Measurements from ENCODE around the gene KCNJ1.

KCNJ1 gene

DNA sequence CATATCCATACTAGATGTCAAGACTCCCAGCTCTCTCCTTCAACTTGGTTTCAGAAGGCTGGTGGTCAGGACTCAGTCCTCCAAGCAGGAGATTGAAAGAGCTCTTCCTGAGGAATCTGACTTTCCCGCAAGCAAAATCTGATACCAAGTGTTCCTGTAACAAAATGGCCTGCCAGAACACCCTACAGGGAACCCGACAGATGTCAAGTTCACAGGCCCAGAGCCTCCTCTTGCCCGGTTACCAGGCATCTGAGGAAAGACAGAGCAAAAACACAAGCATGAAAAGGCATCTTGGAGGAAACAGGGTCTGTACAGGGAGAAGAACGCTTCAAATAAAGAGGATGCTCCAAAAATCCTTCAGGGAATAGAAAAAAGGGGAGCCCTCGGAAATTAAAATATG, 15.4 kb upstream of the KCNJ1 start:
- DNase-seq (ENCODE audit: low spot score): no peak

DNA sequence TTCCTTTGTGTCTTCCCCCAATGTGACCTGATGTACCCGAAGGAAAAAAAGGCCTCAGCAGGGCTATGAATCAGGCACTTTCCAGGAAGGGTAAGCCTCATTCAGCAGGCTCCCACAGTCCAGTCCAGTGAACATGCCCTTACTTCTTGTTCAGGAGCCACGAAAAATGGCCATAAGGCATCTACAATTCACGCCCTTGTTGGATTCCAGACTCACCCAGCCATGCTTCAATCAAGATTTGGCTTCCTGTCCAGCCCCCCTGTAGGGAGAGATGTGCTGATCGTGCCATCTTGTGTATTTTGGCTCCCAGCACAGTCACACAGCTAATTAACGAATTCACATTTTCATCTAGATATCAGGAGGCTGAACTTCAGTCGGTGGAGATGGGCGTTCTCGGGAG, 14.1 kb upstream of the KCNJ1 start:
- DNase-seq (ENCODE audit: low spot score): no peak

DNA sequence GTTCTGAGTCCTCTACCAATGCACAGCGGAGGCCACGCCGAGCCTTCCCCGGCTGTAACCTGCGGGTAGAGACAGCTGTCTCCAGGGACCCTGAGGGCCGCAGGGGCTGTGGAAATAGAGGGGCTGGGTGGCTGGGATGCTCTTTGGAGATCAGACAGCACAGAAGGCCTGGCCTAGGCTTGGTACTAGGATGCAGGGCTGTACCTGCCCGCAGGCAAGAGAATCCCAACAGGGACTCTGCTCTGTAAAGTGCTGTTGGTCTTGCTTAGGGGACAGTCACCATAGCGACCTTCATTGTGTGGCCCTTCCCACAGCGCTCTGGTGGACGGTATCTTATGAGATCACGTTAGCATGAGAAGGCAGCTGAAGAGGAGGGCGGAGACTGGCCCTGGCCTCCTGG, 12.7 kb upstream of the KCNJ1 start:
- no peak for DNase-seq (ENCODE audit: low spot score)

DNA sequence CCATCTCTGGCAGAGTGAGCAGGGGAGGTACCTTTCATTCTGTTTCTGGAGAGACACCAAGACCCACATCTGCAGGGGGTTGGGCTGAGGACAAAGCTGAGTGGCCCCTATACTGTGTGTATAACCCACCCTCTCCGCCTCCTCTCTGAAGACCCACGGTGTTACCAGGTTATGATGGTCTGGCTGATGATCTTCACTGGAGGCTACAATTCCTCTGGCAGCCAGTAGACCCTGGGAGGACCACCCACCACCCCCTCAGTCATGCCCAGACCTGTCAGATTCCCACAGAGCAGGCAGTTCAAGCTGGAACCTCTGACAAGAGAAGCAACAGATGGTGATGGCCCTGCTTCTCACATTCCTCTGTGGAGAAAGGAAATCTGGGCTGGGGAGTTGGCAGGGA, 11.4 kb upstream of the KCNJ1 start:
- DNase-seq (ENCODE audit: low spot score): no peak

DNA sequence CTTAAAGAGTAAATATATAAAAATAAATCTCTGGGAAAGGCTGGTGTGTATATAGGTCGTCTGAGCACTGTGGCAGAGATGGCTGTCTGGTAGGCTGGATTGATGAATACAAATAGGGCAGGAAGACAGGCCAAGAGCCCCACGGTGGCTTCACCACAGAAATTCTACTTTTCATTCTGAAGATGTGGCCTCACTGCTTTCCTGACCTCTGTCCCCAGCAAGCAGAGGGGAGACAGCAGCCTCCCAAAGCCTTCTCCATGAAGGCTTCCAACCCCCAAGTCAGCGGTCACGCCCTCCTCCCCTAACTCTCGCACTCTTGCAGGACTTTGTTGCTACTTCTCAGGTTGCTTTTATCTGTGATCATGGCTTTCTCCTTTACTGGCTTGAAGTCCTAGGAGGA, 10.6 kb upstream of the KCNJ1 start:
- DNase-seq (ENCODE audit: low spot score): no peak

DNA sequence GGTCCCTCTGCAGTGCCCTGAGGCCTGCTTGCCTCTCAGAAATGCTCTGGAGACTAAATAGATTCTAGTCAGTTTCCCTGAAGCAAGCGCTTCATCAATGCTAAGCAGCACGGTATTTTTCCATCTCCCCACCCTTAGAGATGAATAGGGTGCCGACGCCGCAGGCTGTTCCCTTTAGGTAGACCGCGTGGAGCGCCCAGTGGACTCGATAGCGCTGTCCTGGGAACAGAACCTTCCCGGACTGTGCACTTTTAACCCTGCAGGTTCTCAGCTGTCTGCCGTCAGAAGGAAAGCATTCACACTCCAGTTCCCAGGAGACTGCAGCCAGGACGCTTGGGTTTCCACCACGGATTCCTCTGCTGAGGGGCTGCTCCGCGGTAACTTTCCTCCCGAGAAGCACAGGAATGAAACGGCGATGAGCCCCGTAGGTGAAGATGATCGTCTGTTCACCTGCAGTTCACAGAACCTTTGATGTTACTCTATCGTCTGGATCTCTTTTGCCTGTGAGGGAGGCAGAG, 9.1 kb upstream of the KCNJ1 start:
- DNase-seq (ENCODE audit: low spot score): no peak

DNA sequence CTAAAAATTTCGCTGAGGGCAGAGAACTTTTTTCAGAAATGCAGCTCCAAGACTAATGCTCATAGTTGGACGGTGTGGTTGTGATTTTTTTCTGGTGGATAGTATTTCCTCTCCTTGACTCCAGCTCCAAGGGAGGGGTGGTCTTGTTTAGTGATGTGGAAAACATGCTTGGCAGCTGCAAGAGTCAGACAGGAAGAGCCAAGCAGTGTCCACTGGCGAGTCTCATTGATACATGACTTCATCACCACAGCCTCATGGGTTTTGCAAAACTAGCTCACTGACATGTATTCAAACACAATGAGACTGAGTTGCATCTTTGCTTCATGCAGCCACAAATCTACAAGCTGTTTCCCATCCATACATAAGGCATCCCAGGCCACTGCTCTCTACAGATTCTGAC, 7.3 kb upstream of the KCNJ1 start:
- DNase-seq (ENCODE audit: low spot score): no peak

DNA sequence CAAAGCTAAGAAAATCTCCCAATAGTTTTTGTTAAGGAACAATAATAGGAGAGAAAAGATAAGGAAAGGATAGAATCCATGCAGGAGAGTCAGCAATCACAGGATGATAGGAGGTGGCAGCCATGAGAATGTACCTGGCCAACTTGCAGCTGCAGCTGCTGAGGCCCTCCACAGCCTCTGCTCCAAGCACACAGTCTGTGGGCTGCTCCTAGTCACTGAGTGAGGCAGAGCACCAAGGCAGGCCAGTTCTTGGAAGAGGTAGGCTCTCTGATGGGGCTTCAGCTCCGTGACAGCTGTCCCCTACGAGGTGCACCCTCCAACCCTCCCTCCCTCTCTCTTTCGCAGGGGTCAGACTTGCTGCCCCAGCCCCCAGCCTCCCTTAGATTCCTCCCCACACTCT, 5.5 kb upstream of the KCNJ1 start:
- no peak for DNase-seq (ENCODE audit: low spot score)

DNA sequence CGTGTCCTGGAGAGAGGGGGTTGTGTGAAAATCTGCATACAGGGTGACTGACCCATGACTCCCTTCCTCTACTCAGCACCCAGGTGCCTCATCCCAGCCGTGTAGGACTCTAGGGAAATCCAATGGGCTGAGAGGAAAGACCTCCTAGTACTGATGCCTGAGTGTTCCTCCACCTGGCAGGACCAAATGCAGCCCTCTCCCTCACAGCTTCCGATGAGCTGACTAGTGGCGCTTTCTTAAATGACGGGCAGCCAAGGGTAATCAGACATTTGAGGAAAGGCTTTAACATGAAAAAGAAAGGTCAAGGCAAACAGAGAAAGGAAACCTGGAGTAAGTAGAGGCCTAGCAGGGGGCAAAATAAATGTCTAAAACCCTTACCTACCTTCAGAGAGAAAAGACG, 5.0 kb upstream of the KCNJ1 start:
- DNase-seq (ENCODE audit: low spot score): no peak

DNA sequence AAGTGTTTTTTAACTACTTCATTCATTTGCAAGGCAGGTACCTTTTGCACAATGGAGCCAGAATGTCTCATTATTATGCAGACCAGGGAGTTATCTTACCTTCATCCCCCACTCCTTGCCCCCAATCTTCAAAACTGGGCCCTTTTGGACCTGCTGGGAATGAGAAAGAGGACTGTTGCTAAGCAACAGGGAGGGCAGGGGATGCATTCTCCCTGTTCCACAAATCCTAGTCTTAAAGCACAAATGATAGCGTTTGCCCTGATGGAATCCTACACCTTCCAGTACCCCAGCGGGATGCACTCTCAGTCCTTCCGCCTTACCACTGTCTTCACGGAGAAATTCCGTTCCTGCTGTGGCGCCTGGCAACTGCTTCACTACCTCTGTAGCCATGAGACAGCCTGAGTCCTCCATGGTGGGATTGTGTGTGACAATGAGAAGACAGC, 4.1 kb upstream of the KCNJ1 start:
- DNase-seq (ENCODE audit: low spot score): no peak

DNA sequence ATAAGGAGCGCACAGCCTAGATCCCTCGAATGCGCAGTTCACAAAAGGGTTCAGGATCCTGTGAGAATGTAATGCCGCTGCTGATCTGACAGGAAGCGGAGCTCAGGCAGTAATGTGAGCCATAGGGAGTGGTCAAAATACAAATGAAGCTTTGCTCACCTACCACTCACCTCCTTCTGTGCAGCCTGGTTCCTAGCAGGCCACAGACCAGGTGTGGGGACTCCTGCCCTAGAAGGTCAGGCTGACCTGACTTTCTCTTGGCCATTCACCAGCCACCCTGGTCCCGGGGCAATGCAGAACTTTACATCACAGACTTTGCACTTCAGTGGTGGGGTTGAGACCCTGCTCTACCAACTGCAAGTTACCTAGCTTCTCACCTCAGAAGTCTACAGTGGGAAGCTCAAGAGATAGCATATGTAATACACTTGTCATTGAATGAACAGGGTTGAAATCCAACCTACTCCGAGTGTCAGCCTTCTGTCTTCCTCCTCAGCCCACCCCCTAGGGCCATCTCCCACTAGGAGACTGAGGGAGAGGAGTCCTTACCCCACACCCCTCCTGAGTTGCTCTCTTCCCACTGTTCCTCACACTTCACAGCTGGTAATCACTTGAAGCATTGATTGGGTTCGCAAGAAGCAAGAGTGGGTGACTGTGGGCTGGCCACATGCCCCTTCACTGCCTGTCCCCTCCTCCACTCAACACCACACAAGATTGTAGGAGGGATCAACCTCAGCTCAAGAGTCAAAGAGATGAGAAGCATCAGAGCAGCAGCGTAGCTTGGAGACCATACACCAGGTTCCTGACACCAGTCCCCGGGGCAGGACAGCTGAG, 2.0 kb upstream of the KCNJ1 start:
- no peak for DNase-seq (ENCODE audit: low spot score)

DNA sequence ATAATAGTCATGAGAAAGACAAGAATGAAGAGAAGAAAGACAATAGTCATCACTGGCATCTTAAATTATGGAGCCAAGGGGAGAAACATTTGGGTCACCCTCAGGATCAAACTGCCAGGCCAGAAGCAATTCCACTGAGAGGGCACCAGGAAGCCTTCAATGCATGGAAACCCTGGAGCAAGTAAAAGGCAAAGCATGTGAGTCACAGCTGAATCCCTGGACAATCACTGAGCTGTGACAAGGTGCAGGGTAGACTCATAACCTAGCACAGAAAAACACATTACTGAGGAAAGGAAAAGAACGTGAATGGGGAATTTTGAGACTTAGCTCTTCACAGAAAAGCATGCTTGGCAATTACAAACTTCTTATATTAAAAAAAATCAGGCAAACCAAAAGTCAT, 1.6 kb downstream of the KCNJ1 start:
- no peak for DNase-seq (ENCODE audit: low spot score)

DNA sequence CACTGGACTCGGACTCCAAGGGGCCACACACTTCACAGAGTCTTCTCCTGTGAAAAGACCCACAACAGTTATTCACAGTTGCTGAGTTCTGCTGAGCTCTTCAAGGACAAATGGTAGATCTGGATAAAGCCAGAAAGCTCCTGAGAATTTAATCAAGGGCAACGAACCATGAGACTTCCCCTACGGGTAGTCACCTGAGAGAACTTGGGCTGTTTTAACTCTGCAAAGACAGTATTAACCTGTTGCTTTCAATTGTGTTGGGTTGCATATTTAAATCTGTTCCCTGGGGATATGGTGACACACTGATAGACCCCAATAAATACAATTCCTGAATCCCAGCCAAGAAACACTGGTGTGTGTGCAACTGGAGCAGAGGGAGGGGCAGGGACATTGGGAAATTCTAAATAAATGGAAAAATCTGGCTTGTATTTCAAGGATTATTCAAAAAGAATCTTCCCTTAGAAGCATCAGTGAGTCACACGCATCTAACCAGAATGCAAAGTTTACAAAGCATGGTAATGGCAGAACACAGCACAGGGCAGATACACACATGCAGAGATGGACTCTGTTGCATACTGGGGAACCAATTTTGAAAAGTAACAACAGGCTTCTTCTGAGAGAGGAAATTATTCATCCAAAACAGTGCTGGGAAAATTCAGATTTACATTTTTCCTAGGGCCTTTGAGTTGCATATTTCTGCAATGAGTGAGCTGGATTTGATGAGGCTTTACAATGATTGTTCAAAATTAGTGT, 4.0 kb downstream of the KCNJ1 start:
- no peak for DNase-seq (ENCODE audit: low spot score)

DNA sequence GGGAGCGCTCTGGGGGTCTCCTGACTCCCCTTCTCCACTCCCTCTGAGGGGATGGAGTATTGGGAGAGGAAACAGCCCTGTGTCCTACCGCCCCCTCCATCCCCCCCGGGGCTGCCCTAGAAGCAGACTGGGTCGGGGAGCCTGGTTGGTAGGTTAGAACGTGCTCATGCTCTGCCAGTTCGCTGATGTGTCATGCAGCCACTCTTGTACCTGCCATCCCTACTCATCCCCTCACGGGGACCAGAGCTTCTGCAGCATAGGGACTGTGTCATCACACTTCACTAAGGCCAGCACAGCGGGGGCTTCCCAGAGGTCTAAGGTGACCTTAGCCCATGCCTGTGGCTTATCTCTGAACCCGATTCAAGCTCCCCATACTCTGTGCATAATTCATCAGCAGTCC, 4.7 kb downstream of the KCNJ1 start:
- DNase-seq (ENCODE audit: low spot score): no peak

DNA sequence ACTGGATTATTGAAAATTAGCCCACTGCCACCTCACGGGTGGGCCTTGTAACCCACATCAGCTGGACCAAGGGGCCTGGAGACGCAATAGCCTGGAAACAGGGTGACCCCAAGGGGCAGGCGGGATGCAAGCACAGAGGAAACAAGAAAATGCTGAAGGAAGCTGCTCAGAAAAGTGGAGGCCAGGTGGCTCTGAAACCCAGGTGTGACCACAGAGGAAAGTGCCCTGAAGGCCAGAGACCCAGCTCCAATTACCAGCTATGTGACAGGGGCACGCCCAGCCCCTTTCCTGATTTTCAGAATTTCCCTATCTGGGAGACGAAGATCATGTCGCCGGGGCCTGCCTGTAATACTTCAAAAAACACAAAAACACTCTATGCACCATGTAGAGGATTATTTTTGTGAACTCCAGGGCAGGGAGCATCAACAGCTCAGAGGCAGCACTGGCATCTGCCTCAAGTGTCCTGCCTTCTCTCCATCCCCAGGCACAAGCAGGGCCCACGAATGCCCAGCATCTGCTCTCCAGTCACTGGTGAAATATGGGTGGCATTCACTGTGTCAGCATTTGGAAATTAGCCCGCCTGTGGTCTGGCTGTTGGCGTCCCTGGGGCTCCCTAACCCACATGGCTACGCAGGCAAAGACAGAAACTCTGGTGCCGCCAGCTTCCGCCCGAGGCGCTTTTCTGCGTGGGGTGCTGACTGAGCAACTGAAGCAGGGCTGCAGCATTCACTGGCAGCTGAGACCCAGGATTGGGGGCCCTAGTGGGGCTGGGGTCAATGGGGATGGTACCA, 6.3 kb downstream of the KCNJ1 start:
- DNase-seq (ENCODE audit: low spot score): no peak

DNA sequence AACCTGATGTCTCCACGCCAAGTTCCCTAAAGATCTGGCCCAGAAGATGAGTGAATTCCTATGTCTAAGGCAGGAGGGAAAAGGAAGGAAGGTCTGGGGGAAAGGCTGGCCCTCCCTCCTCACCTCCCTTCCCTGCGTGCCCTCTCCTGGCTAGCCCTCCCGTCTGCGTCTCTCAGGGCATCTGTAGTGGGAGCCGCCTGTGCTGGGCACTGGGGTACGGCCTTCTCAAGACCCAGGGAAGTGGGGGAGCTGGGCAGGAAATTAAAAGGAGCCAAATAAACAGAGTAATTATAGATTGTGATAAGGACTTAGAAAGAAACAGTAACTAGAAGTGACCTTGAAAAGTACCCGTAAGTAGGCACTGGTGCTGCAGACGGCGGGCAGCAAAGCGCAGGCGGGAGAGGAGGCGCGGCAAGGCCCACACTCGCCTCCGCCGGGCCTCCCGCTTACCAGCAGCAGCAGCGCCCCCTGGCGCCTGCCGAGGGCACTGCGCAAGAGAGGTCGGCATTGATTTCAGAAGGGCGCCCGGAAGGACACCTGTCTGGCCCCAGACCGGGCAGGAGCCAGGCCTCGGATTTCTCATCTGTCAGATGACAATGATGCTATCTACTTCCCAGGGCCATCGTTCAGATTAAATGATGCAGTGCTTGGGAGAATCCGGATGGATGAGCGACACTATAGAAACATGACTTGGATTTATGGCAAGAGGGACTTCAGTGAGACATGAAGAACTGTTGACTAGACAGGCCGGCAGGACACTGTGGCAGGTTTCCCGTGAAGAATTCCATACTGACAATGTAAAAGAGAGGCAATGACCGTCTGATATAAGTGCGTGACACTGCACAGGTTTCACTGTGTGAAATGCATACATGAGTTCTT, 7.3 kb downstream of the KCNJ1 start:
- peak; percentile 87 for DNase-seq (ENCODE audit: low spot score)

DNA sequence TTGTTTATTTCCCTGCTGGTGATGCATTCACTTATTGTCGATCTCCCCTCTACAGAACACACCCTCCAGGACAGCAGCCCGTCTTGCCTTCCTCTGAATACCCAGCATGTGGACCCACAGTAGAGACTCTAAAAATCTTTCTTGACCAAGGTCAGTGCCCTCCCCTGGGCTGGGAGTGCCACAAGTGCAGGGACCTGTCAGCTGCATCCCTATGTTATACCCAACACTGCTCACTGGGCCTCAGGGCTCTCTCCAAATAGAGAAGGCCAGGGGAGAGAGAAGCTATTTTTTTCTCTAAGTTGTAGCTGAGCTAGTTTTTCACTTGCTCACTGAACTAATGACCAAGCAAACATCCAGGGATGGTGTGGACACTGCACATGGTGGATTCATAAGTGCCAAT, 9.8 kb downstream of the KCNJ1 start:
- no peak for DNase-seq (ENCODE audit: low spot score)

DNA sequence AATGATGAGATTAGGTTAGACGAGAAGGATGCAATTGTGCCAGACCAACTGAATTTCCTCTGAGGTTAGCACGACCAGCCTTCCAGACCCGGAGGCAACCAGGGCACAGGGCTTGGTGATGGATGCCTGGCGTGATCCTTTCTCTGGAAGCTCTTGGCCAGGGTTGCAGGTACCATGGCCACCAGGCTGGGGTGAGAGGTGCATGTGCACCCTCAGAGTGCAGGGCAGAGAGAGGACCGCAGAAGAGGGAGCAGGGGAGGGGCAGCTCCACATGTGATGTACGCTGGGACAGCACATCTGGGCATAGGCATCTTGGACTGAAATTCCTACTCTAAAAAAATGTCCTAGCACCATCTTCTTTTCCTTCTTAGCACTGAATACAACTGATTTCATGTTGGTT, 10.9 kb downstream of the KCNJ1 start:
- DNase-seq (ENCODE audit: low spot score): no peak

DNA sequence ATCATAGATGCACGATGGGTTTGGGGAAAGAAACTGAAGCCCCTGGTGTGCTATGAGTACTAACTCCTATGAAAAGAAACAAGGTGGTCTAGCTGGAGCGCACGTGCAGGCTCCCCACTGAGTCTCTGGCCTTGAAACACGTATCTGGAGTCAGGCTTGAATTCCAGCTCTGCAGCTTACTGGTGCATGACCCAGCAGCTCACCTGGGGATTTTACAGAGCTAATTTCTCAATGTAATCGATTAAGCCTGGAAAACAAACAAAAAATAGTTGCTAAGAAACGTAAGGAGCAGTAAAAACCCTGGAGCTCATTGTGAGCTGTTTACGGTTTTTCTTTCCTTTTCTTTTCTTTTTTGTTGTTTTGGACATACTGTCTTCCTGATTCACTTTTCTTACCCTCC, 12.3 kb downstream of the KCNJ1 start:
- no peak for DNase-seq (ENCODE audit: low spot score)

DNA sequence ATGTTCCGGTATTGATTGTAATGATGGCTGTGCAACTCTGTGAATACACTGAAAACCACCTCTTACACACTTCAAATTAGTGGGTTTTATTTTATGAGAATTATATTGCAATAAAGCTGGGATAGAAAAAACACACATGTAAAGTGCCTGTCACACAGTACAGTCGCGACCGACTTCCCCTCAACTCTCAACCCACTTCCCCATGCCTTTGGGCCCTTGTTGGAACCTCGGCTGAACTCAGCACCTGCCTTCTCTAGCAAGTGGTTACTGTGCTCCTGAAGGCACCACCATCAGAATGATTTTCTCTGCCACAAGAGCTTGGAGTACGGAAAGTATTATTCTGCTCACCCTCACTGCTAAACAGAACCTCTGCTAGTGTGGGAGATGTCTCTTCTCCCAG, 13.5 kb downstream of the KCNJ1 start:
- no peak for DNase-seq (ENCODE audit: low spot score)

DNA sequence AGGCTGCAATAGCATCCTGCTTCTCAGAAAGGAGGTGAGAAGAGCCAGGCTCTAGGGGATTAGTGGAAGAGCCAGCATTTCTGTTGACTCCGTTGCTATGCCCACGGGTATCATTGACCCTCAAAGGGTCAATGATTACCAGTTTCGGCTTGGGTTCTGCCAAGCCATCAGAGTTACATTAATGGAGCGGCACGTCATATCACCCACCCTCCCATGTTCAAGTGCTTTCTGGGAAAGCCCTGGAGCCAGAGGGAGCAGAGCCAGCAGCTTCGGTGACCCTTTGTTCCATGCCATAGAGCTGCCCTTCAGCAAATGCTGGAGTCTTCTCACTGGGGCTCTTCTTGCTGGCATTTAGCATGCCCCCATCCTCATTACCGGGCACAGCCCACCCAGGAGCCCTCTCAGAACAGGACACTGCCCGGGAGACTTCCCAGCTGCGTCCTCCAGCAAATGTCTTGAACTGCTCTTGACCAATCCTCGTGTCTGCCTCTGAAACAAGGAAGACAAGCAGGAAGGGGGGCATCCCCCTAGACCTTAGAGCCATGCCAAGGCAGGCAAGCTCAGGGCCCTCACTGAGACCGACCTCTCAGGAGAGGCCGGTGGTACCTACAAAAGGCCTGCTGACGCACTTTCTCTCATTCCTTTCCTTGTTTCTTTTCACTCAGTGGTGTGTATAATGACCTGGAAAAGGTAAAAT, 14.6 kb downstream of the KCNJ1 start:
- DNase-seq (ENCODE audit: low spot score): no peak

Data from NAMALWA (cell line).